Panc1 (cell line): Measurements from ENCODE around the gene TRAK1.

ENCODE experiments used
- CTCF ChIP-seq: fragments of 450-650 bp; IDR thresholded peaks from 2 replicates; pipeline ENCODE4 v1.5.1; 2017; ENCODE audit warnings: mild to moderate bottlenecking
- POLR2AphosphoS5 ChIP-seq: IDR thresholded peaks from 2 replicates; pipeline ENCODE4 v1.6.1; 2012; ENCODE audit warnings: mild to moderate bottlenecking, low read depth, low read length, moderate library complexity
- REST ChIP-seq, 2 experiments: IDR thresholded peaks; 2 replicates each; pipeline ENCODE4 v1.6.1; 2011 to 2012; ENCODE audit warnings: low read depth in 2 of 2, control low read depth in 1 of 2, low read length in 1 of 2, mild to moderate bottlenecking in 1 of 2, moderate library complexity in 1 of 2; ENCODE audit not compliant: insufficient read depth in 1 of 2
- SIN3A ChIP-seq: IDR thresholded peaks from 2 replicates; pipeline ENCODE4 v1.6.1; 2012; ENCODE audit warnings: low read depth, mild to moderate bottlenecking, low read length, moderate library complexity, borderline replicate concordance; ENCODE audit not compliant: insufficient read depth
- TCF7L2 ChIP-seq: IDR thresholded peaks from 2 replicates; pipeline ENCODE4 v1.6.1; 2011; ENCODE audit warnings: mild to moderate bottlenecking, low read depth, low read length, inconsistent platforms

- TF ChIP-seq TCF7L2 (no peak), CTCF (no peak), POLR2AphosphoS5 (no peak), REST (IDR thresholded peaks at IDR 0.05; ENCODE audit: insufficient read depth in 1 of 2, low read depth in 2 of 2, low read length in 1 of 2) (no peak), SIN3A (no peak)
These were observed 66.7 kb downstream of the TRAK1 start for GRCh38 chr3:42157540-42158538.
